Endothelial cell (in vitro differentiated cells): ENCODE data around the gene NPR2. TPM values are rescaled to one million over a fixed set of nuclear protein-coding genes. Genes with fewer than 3 reads are reported as not detected.

Experiments
- DNase-seq: peaks from one replicate; pipeline ENCODE4 v3.0.0; 2021; ENCODE audit warnings: low spot score
- H3K27ac Mint-ChIP-seq: one replicate; pipeline ENCODE4 v1.8.0; 2021; ENCODE audit warnings: mixed read lengths, inconsistent platforms; ENCODE audit not compliant: unreplicated experiment
- H3K27me3 Mint-ChIP-seq: one replicate; pipeline ENCODE4 v1.8.0; 2021; ENCODE audit warnings: mild to moderate bottlenecking, moderate library complexity, mixed read lengths, inconsistent platforms; ENCODE audit not compliant: unreplicated experiment
- H3K36me3 Mint-ChIP-seq: one replicate; pipeline ENCODE4 v1.8.0; 2021; ENCODE audit warnings: mild to moderate bottlenecking, low read depth, mixed read lengths, inconsistent platforms; ENCODE audit not compliant: unreplicated experiment
- H3K4me1 Mint-ChIP-seq: one replicate; pipeline ENCODE4 v1.8.0; 2021; ENCODE audit warnings: mild to moderate bottlenecking, mixed read lengths, inconsistent platforms; ENCODE audit not compliant: unreplicated experiment
- H3K4me3 Mint-ChIP-seq: one replicate; pipeline ENCODE4 v1.8.0; 2021; ENCODE audit warnings: mild to moderate bottlenecking, mixed read lengths, inconsistent platforms; ENCODE audit not compliant: unreplicated experiment
- H3K9me3 Mint-ChIP-seq: one replicate; pipeline ENCODE4 v1.8.0; 2021; ENCODE audit warnings: mixed read lengths, inconsistent platforms; ENCODE audit not compliant: unreplicated experiment
- CTCF ChIP-seq: fragments of 200-600 bp; sonication (generic); IDR thresholded peaks from one replicate; pipeline ENCODE4 v1.5.0; 2021; ENCODE audit warnings: antibody characterized with exemption; ENCODE audit not compliant: unreplicated experiment
- total RNA-seq: library from RNA; stranded (reverse); fragmentation: NEBNext Ultra II Directional; extraction: Animal tissue kit (Norgen Biotek cat#: 25700); gene quantifications from one replicate; pipeline ENCODE4 v1.2.1, GENCODE V29; 2021; ENCODE audit not compliant: unreplicated experiment

Gene NPR2
- total RNA-seq, 1 donor from 2014 or later: 30.8 TPM

GRCh38 chr9:35812025-35812602 lies 20.7 kb downstream of the NPR2 start, which contains the start of gene SPAG8:
TSS of gene SPAG8 (minus strand) at chr9:35812262. CDS start at chr9:35812147, 115 bp downstream.
- peaks cover 35% of the 10 kb centered on the region for H3K4me1 Mint-ChIP-seq
- H3K4me3 Mint-ChIP-seq: peak within 1 kb of the TSS; percentile 43
- H3K27ac Mint-ChIP-seq: peak within 1 kb of the TSS; percentile 84
- DNase-seq: peak; percentile 79
- H3K9me3 Mint-ChIP-seq: no peaks in the 10 kb centered on the region
- TF ChIP-seq CTCF: no peak
- peaks cover 15% of the 10 kb centered on the region for H3K27me3 Mint-ChIP-seq
- peaks cover 4% of the 10 kb centered on the region for H3K36me3 Mint-ChIP-seq

DNA sequence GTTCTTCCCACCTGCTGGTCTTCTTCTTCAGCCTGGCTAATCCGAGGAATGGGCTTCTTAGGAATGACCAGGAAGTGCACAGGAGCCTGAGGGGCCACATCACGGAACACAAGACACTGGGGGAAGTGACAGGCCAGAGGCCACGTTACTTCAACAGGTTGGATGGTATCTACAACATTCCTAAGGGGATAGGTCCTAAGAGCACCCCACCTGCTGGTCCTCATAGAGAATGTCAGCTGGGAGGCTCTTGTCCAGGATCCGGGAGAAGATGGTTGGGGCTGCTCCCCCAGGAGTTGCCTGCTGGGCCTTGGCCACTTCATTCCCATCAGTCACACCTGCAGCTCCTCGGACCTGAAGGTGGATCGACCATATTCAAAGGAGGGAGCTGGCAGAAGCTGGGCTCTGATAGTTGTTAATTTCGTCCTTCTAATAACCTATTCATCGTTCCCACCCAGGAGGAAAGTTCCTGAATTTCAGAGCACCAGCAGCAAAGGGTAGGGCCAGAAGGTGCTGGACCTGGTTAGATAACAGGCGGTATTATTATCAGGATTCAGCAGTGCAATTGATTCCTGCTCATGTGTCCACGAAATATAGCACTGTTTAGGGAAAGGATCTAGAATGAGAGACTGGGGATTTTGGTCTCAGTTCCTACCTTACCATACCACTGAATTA lies 22.2 kb downstream of the NPR2 start:
- no peak for DNase-seq
- H3K36me3 Mint-ChIP-seq: peaks cover 4% of the 10 kb centered on the region
- no peak overlapping the region for H3K27ac Mint-ChIP-seq
- TF ChIP-seq CTCF: peak; percentile 45
- H3K9me3 Mint-ChIP-seq: no peaks in the 10 kb centered on the region
- H3K27me3 Mint-ChIP-seq: peaks cover 12% of the 10 kb centered on the region
- peaks cover 45% of the 10 kb centered on the region for H3K4me1 Mint-ChIP-seq
- peak overlapping the region; percentile 65 for H3K4me3 Mint-ChIP-seq

- Mint-ChIP-seq H3K27ac (peak overlapping the region; percentile 21), H3K4me1 (peaks cover 45% of the 10 kb centered on the region), H3K36me3 (no peaks in the 10 kb centered on the region), H3K27me3 (peaks cover 12% of the 10 kb centered on the region), H3K4me3 (peak overlapping the region; percentile 85), H3K9me3 (no peaks in the 10 kb centered on the region)
- DNase-seq: peak; percentile 76
- no peak for TF ChIP-seq CTCF
These were observed 22.9 kb downstream of the NPR2 start for GRCh38 chr9:35814106-35814840.

DNA sequence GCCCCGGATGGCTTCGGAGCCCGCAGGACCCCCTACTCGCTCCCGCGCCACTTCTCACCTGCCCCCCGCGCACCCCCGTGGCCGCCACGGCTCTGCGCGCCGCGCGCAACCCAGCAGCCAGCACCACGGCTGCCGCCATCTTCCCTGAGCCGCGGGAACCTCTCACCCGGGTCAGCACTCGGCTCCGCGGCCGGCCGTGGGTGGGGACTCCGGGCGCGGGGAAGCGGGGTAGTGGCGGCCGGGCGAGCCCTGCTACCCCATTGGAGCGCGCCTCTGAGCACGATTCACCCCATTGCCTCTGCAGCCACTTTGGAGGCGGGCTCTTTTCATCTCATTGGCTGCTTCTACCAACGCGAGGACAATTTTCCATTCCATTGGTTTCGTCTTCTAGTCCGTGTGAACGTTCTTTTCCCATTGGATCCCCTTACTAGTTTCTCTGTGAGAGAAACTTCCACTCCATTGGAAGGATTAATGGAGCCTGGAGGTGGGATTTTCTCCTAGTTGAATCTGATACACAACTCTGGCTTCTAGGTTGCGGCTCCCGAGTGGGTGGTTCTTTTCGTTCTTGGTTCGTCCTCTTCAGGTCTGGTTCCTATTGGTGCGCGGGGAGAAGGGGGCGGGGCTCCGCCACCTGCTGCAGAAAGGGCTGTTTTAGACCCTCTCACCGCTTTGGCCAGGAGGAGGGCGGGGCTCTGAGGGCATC lies 23.6 kb downstream of the NPR2 start, which contains the start of gene HINT2:
Gene HINT2 (minus strand): TSS at position 202 of the 703 bp plus-strand sequence. CDS start 63 bp downstream, at position 139.
- Mint-ChIP-seq H3K27me3 (peaks cover 14% of the 10 kb centered on the region), H3K27ac (peak within 1 kb of the TSS; percentile 89), H3K4me3 (peak within 1 kb of the TSS; percentile 96), H3K4me1 (peaks cover 45% of the 10 kb centered on the region), H3K36me3 (no peaks in the 10 kb centered on the region), H3K9me3 (no peaks in the 10 kb centered on the region)
- DNase-seq: peak; percentile 91
- TF ChIP-seq CTCF: peak; percentile 6
